Measurements from ENCODE around the gene SLC26A2. TPM values are rescaled to one million over a fixed set of nuclear protein-coding genes. Genes with fewer than 3 reads are reported as not detected.

The SLC26A2 gene
- total and polyA plus RNA-seq, 4 donors: 5.8 to 25.6 (median 14.1) TPM

GRCh38 chr5:149936700-149937091, 23.9 kb upstream of the SLC26A2 start:
- 66 to 76% methylated on average over 3 of the region's 3 CpGs for WGBS, 2 donors
- DNase-seq: no peak
- H3K9ac ChIP-seq (ENCODE audit: insufficient read depth in 1 of 2, low read length in 2 of 2): no peak overlapping the region

GRCh38 chr5:149937610-149938009, 22.9 kb upstream of the SLC26A2 start:
- WGBS, 2 donors: 35 to 50% methylated on average over 1 of the region's 1 CpG
- no peak for ATAC-seq (ENCODE audit: insufficient read depth, low FRiP score)
- H3K36me3 ChIP-seq (ENCODE audit: control insufficient read depth in 4 of 4, insufficient read depth in 4 of 4, low read length in 4 of 4): no peaks in the 10 kb centered on the region
- no peak overlapping the region for H3K9ac ChIP-seq (ENCODE audit: insufficient read depth in 1 of 2, low read length in 2 of 2)
- TF ChIP-seq, protein P1, sequence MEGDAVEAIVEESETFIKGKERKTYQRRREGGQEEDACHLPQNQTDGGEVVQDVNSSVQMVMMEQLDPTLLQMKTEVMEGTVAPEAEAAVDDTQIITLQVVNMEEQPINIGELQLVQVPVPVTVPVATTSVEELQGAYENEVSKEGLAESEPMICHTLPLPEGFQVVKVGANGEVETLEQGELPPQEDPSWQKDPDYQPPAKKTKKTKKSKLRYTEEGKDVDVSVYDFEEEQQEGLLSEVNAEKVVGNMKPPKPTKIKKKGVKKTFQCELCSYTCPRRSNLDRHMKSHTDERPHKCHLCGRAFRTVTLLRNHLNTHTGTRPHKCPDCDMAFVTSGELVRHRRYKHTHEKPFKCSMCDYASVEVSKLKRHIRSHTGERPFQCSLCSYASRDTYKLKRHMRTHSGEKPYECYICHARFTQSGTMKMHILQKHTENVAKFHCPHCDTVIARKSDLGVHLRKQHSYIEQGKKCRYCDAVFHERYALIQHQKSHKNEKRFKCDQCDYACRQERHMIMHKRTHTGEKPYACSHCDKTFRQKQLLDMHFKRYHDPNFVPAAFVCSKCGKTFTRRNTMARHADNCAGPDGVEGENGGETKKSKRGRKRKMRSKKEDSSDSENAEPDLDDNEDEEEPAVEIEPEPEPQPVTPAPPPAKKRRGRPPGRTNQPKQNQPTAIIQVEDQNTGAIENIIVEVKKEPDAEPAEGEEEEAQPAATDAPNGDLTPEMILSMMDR (IDR thresholded peaks at IDR 0.05; ENCODE audit: control extremely low read depth, extremely low read depth): no peak
- H3K4me3 ChIP-seq: no peak overlapping the region
- H3K27me3 ChIP-seq (ENCODE audit: control insufficient read depth in 3 of 3, insufficient read depth in 3 of 3, low read length in 2 of 3): peaks cover 0 to 2% (median 0%) of the 10 kb centered on the region in 3 donors
- peak overlapping the region in 1 of 2 donors; percentile 48 for H3K27ac ChIP-seq (ENCODE audit: low read depth in 1 of 2, low read length in 1 of 2)
- peaks cover 0 to 21% (median 5%) of the 10 kb centered on the region in 5 donors for H3K4me1 ChIP-seq (ENCODE audit: control insufficient read depth in 5 of 5, insufficient read depth in 5 of 5, low read length in 5 of 5)
- no peak for DNase-seq
- H3K9me3 ChIP-seq (ENCODE audit: control insufficient read depth in 4 of 4, insufficient read depth in 3 of 4, low read length in 3 of 4): no peaks in the 10 kb centered on the region

More at GRCh38 chr5:149936700-149937091, 23.9 kb upstream of the SLC26A2 start:
- no peaks in the 10 kb centered on the region for H3K36me3 ChIP-seq (ENCODE audit: control insufficient read depth in 4 of 4, insufficient read depth in 4 of 4, low read length in 4 of 4)
- H3K4me3 ChIP-seq: no peak overlapping the region
- peaks cover 0 to 2% (median 0%) of the 10 kb centered on the region in 3 donors for H3K27me3 ChIP-seq (ENCODE audit: control insufficient read depth in 3 of 3, insufficient read depth in 3 of 3, low read length in 2 of 3)
- H3K9me3 ChIP-seq (ENCODE audit: control insufficient read depth in 4 of 4, insufficient read depth in 3 of 4, low read length in 3 of 4): no peaks in the 10 kb centered on the region
- no peak for ATAC-seq (ENCODE audit: insufficient read depth, low FRiP score)
- peaks cover 0 to 21% (median 5%) of the 10 kb centered on the region in 5 donors for H3K4me1 ChIP-seq (ENCODE audit: control insufficient read depth in 5 of 5, insufficient read depth in 5 of 5, low read length in 5 of 5)
- TF ChIP-seq, protein P1 (IDR thresholded peaks at IDR 0.05; ENCODE audit: control extremely low read depth, extremely low read depth): no peak
- H3K27ac ChIP-seq (ENCODE audit: low read depth in 1 of 2, low read length in 1 of 2): no peak overlapping the region

DNA sequence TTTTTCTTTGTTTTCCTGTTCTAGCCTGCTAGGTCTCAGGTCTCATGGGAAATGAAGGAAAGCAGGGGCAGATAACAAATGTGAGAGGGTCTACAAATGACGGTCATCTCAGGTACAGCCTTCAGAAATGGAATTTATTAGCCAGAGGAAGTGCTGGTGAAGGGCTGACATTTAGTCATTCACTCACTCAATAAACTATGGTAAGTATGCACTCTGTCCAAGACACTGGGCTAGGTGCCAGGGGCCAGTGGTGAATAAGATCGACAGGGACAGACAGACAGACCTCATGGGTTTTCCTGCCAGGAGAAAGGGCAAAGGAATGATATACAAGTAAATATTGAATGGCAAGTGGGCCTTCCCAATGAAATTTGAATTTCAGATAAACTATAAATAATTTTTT, 22.3 kb upstream of the SLC26A2 start:
- Histone ChIP-seq H3K4me1 (ENCODE audit: control insufficient read depth in 5 of 5, insufficient read depth in 5 of 5, low read length in 5 of 5) (peaks cover 0 to 21% (median 5%) of the 10 kb centered on the region in 5 donors), H3K9ac (ENCODE audit: insufficient read depth in 1 of 2, low read length in 2 of 2) (no peak overlapping the region), H3K36me3 (ENCODE audit: control insufficient read depth in 4 of 4, insufficient read depth in 4 of 4, low read length in 4 of 4) (no peaks in the 10 kb centered on the region), H3K9me3 (ENCODE audit: control insufficient read depth in 4 of 4, insufficient read depth in 3 of 4, low read length in 3 of 4) (no peaks in the 10 kb centered on the region), H3K4me3 (no peak overlapping the region), H3K27ac (ENCODE audit: low read depth in 1 of 2, low read length in 1 of 2) (peak overlapping the region in 1 of 2 donors; percentile 48), H3K27me3 (ENCODE audit: control insufficient read depth in 3 of 3, insufficient read depth in 3 of 3, low read length in 2 of 3) (no peaks in the 10 kb centered on the region)
- ATAC-seq (ENCODE audit: insufficient read depth, low FRiP score) (no peak), DNase-seq (no peak)
- TF ChIP-seq, protein P1 (IDR thresholded peaks at IDR 0.05; ENCODE audit: control extremely low read depth, extremely low read depth): no peak
- WGBS, 2 donors: 23 to 34% methylated on average over 2 of the region's 2 CpGs

DNA sequence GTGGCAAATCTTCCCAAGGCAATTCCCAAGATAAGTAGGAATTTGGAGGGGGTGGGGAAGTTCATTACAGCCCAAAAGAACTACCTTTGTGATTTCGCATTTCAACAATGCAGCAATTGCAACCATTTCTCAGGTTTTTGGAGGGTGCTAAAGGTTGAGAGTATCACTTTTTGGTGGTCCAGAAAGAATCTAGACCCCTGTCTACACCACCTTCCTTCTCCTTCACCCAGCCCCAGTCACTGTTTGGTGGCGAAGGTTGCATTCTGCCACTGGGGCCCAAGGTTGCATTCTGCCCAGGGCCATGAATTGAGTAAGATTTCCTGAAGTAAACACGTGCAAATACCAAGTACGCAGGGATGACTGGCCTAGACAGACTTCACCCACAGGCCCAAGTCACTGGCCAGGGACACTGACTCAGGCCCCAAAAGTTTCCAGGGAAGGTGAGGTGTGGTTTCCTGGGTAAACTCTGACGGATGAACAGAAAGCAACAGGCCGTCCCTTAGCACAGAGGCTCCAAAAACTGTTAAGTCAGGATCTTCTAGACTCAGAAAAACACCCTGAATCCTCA, 21.7 kb upstream of the SLC26A2 start:
- no peak for DNase-seq
- H3K36me3 ChIP-seq (ENCODE audit: control insufficient read depth in 4 of 4, insufficient read depth in 4 of 4, low read length in 4 of 4): no peaks in the 10 kb centered on the region
- no peaks in the 10 kb centered on the region for H3K27me3 ChIP-seq (ENCODE audit: control insufficient read depth in 3 of 3, insufficient read depth in 3 of 3, low read length in 2 of 3)
- peak overlapping the region in 1 of 2 donors; percentile 24 for H3K27ac ChIP-seq (ENCODE audit: low read depth in 1 of 2, low read length in 1 of 2)
- no peak overlapping the region for H3K4me3 ChIP-seq
- TF ChIP-seq, protein P1 (IDR thresholded peaks at IDR 0.05; ENCODE audit: control extremely low read depth, extremely low read depth): no peak
- H3K4me1 ChIP-seq (ENCODE audit: control insufficient read depth in 5 of 5, insufficient read depth in 5 of 5, low read length in 5 of 5): peaks cover 0 to 21% (median 4%) of the 10 kb centered on the region in 5 donors
- no peak overlapping the region for H3K9ac ChIP-seq (ENCODE audit: insufficient read depth in 1 of 2, low read length in 2 of 2)
- no peaks in the 10 kb centered on the region for H3K9me3 ChIP-seq (ENCODE audit: control insufficient read depth in 4 of 4, insufficient read depth in 3 of 4, low read length in 3 of 4)
- WGBS, 2 donors: 33 to 74% methylated on average over 6 of the region's 6 CpGs
- no peak for ATAC-seq (ENCODE audit: insufficient read depth, low FRiP score)

Measured in lung (tissue), 12 donors.